HCT116 (cell line): ENCODE measurements around the gene HNRNPK. TPM values are rescaled to one million over a fixed set of nuclear protein-coding genes. Genes with fewer than 3 reads are reported as not detected.

Source experiments
- ATAC-seq: fragments of 200-7000 bp; cut with Tn5 transposase; 2 replicates; pipeline ENCODE4 v1.9.1; 2020; ENCODE audit warnings: mild to moderate bottlenecking, moderate library complexity
- BruUV-seq: library from RNA; stranded (reverse); fragments of 400-500 nt; replicated peaks from 2 replicates; lab custom pipeline; 2021; lab: Mats Ljungman, UMichigan
- CTCF ChIA-PET: fragments of 300-600 bp; sonication (Branson Sonifier 250); formaldehyde crosslinking; loops from one replicate; lab custom pipeline; 2021; ENCODE audit warnings: antibody characterized with exemption; lab: Charles Lee
- POLR2A ChIA-PET: fragments of 300-600, 350-600 bp; sonication (Branson Sonifier 250); formaldehyde crosslinking; loops from one replicate; lab custom pipeline; 2021; ENCODE audit warnings: antibody characterized with exemption; lab: Charles Lee
- RAD21 ChIA-PET, 2 experiments: fragments of 300-600 bp; sonication (Branson Sonifier 250); formaldehyde crosslinking; loops; one replicate each; lab custom pipeline; 2023; ENCODE audit warnings: low total read pairs in 2 of 2; ENCODE audit not compliant: uncharacterized antibody in 2 of 2, unreplicated experiment in 2 of 2, low non-redundant PET in 1 of 2; lab: Charles Lee
- DNase-seq: peaks from one replicate; pipeline ENCODE4 v3.0.0-alpha.2; 2010; ENCODE audit warnings: low read depth, low spot score
- H2AFZ ChIP-seq: fragments of 200-600 bp; shearing (Covaris generic), sonication (generic); 2 replicates; pipeline ENCODE4 v1.6.1; 2017; ENCODE audit warnings: low read depth, mixed run types, mixed read lengths, antibody characterized with exemption, low read length; ENCODE audit not compliant: poor library complexity, severe bottlenecking
- H3K27ac ChIP-seq: 2 replicates; pipeline ENCODE4 v1.5.1; 2012; ENCODE audit warnings: low read depth, low read length
- H3K27me3 ChIP-seq: fragments of 200-600 bp; sonication (generic); 2 replicates; pipeline ENCODE4 v1.6.1; 2016; ENCODE audit warnings: mixed run types, low read length, mixed read lengths; ENCODE audit not compliant: insufficient read depth
- H3K36me3 ChIP-seq, 2 experiments: fragments of 200-500 bp in 1 of 2; fragments of 200-600 bp in 1 of 2; sonication (Bioruptor generic) in 1 of 2; sonication (generic) in 1 of 2; 2 replicates each; pipeline versions ENCODE4 v1.5.1 to v1.6.1; 2014 to 2016; ENCODE audit warnings: low read length in 2 of 2, inconsistent platforms in 1 of 2, mixed read lengths in 1 of 2, mixed run types in 1 of 2; ENCODE audit not compliant: insufficient read depth in 2 of 2, control insufficient read depth in 1 of 2
- H3K4me1 ChIP-seq, 2 experiments: fragments of 200-600 bp in 1 of 2; sonication (generic) in 1 of 2; 2 replicates each; pipeline versions ENCODE4 v1.5.1 to v1.6.1; 2012 to 2017; ENCODE audit warnings: low read length in 2 of 2, inconsistent platforms in 1 of 2, mild to moderate bottlenecking in 1 of 2, mixed read lengths in 1 of 2, mixed run types in 1 of 2, moderate library complexity in 1 of 2; ENCODE audit not compliant: insufficient read depth in 2 of 2, control insufficient read depth in 1 of 2
- H3K4me2 ChIP-seq: fragments of 200-600 bp; sonication (generic); 2 replicates; pipeline ENCODE4 v1.6.1; 2017; ENCODE audit warnings: mixed run types, low read length, mixed read lengths
- H3K4me3 ChIP-seq, 2 experiments: fragments of 200-600 bp in 1 of 2; sonication (generic) in 1 of 2; replicated peaks in 1 of 2; 2 replicates each; pipeline ENCODE4 v1.5.1; 2011 to 2016; ENCODE audit warnings: low read length in 2 of 2, control low read depth in 1 of 2, low read depth in 1 of 2, mild to moderate bottlenecking in 1 of 2, mixed read lengths in 1 of 2, mixed run types in 1 of 2
- H3K79me2 ChIP-seq: fragments of 200-600 bp; sonication (generic); 2 replicates; pipeline ENCODE4 v1.6.1; 2017; ENCODE audit warnings: mild to moderate bottlenecking, mixed run types, low read length, moderate library complexity, mixed read lengths; ENCODE audit not compliant: insufficient read depth
- H3K9ac ChIP-seq: fragments of 200-600 bp; sonication (generic); 2 replicates; pipeline ENCODE4 v1.6.1; 2016; ENCODE audit warnings: low read length, mixed read lengths
- H3K9me2 ChIP-seq: fragments of 200-600 bp; sonication (generic), shearing (Covaris generic); 2 replicates; pipeline ENCODE4 v1.6.1; 2017; ENCODE audit warnings: mixed run types, mild to moderate bottlenecking, moderate library complexity; ENCODE audit not compliant: insufficient read depth
- H3K9me3 ChIP-seq, 2 experiments: fragments of 200-500 bp in 1 of 2; fragments of 200-600 bp in 1 of 2; sonication (Bioruptor generic) in 1 of 2; sonication (generic) in 1 of 2; 2 replicates each; pipeline ENCODE4 v1.6.1; 2014 to 2017; ENCODE audit warnings: low read length in 2 of 2, mixed read lengths in 2 of 2, inconsistent platforms in 1 of 2, low read depth in 1 of 2, mild to moderate bottlenecking in 1 of 2, mixed run types in 1 of 2, moderate library complexity in 1 of 2; ENCODE audit not compliant: control insufficient read depth in 1 of 2, insufficient read depth in 1 of 2
- H4K20me1 ChIP-seq: fragments of 200-600 bp; sonication (generic), shearing (Covaris generic); 2 replicates; pipeline ENCODE4 v1.6.1; 2017; ENCODE audit warnings: mixed run types, mild to moderate bottlenecking, moderate library complexity; ENCODE audit not compliant: insufficient read depth
- ATF3 ChIP-seq: IDR thresholded peaks from 2 replicates; pipeline ENCODE4 v1.6.1; 2012
- CBX3 ChIP-seq: IDR thresholded peaks from 2 replicates; pipeline ENCODE4 v1.6.1; 2012; ENCODE audit warnings: low read depth
- CEBPB ChIP-seq: IDR thresholded peaks from 2 replicates; pipeline ENCODE4 v1.6.1; 2012; ENCODE audit warnings: low read depth
- CTCF ChIP-seq, 3 experiments: fragments of 200-600 bp in 1 of 3; sonication (generic) in 1 of 3; IDR thresholded peaks in 2 of 3; conservative IDR thresholded peaks in 1 of 3; 2 replicates each; pipeline ENCODE4 v1.5.1; 2012 to 2017; ENCODE audit warnings: low read depth in 2 of 3, low read length in 2 of 3, antibody characterized with exemption in 1 of 3, borderline replicate concordance in 1 of 3, control low read depth in 1 of 3, mild to moderate bottlenecking in 1 of 3, mixed read lengths in 1 of 3, mixed run types in 1 of 3, moderate library complexity in 1 of 3; ENCODE audit not compliant: insufficient read depth in 1 of 3
- ELF1 ChIP-seq: IDR thresholded peaks from 2 replicates; pipeline ENCODE4 v1.6.1; 2012; ENCODE audit warnings: low read depth, borderline replicate concordance
- FOSL1 ChIP-seq: IDR thresholded peaks from 2 replicates; pipeline ENCODE4 v1.6.1; 2012; ENCODE audit warnings: low read depth
- JUND ChIP-seq: IDR thresholded peaks from 2 replicates; pipeline ENCODE4 v1.6.1; 2012
- MAX ChIP-seq: IDR thresholded peaks from 2 replicates; pipeline ENCODE4 v1.6.1; 2012
- POLR2A ChIP-seq: IDR thresholded peaks from 2 replicates; pipeline ENCODE4 v1.7.0; 2011; ENCODE audit warnings: borderline replicate concordance; ENCODE audit not compliant: insufficient read depth, insufficient read length; ENCODE audit errors: extremely low read depth
- POLR2AphosphoS5 ChIP-seq: IDR thresholded peaks from 2 replicates; pipeline ENCODE4 v1.6.1; 2011; ENCODE audit warnings: mild to moderate bottlenecking, low read depth, low read length, moderate library complexity
- RAD21 ChIP-seq: IDR thresholded peaks from 2 replicates; pipeline ENCODE4 v1.6.1; 2012; ENCODE audit warnings: low read depth, mild to moderate bottlenecking
- REST ChIP-seq: IDR thresholded peaks from 2 replicates; pipeline ENCODE4 v1.6.1; 2012; ENCODE audit warnings: low read depth
- SIN3A ChIP-seq: IDR thresholded peaks from 2 replicates; pipeline ENCODE4 v1.6.1; 2012; ENCODE audit warnings: low read depth
- SP1 ChIP-seq: IDR thresholded peaks from 2 replicates; pipeline ENCODE4 v1.6.1; 2012; ENCODE audit warnings: low read depth
- TCF7L2 ChIP-seq: IDR thresholded peaks from 2 replicates; pipeline ENCODE4 v1.7.0; 2011; ENCODE audit warnings: borderline replicate concordance, inconsistent platforms; ENCODE audit not compliant: insufficient read depth, insufficient read length; ENCODE audit errors: extremely low read depth
- YY1 ChIP-seq: IDR thresholded peaks from 2 replicates; pipeline ENCODE4 v1.6.1; 2011; ENCODE audit warnings: low read length, low read depth, moderate library complexity, mild to moderate bottlenecking; ENCODE audit not compliant: insufficient replicate concordance; ENCODE audit errors: extremely low read depth
- intact Hi-C: fragments of 100-400 bp; cut with micrococcal nuclease; formaldehyde crosslinking; loops from 2 replicates; pipeline ENCODE4 v1.10.0; 2022
- total RNA-seq: library from RNA; stranded (reverse); gene quantifications from one replicate; pipeline ENCODE4 v1.2.1, GENCODE V29; 2021; ENCODE audit not compliant: unreplicated experiment

The HNRNPK gene
- total RNA-seq, 1 experiment from 2014 or later: 624 TPM

GRCh38 chr9:83965350-83966208, 14.4 kb downstream of the HNRNPK start:
- Histone ChIP-seq H3K4me2 (no peak overlapping the region), H3K79me2 (peaks cover 13% of the 10 kb centered on the region), H3K9me3 (no peaks in the 10 kb centered on the region), H3K4me3 (no peak overlapping the region), H4K20me1 (peaks cover 20% of the 10 kb centered on the region; the same call in 1 of the 2 replicates), H3K27me3 (no peaks in the 10 kb centered on the region), H3K4me1 (peaks cover 5 to 6% of the 10 kb centered on the region in 2 experiments; a peak in 3 of 4 replicates), H2AFZ (no peak overlapping the region), H3K27ac (no peak overlapping the region), H3K36me3 (peaks cover 20 to 27% of the 10 kb centered on the region in 2 experiments), H3K9ac (no peak overlapping the region), H3K9me2 (no peaks in the 10 kb centered on the region)
- BruUV-seq: no TSS peak
- POLR2A ChIA-PET: interaction anchor here (1.6 to 2.1 kb wide), 2 partner anchors 8 to 15 kb away, joined by 5 to 10 read pairs; partner anchors contain the start of genes HNRNPK and RMI1
- intact Hi-C loops: no loop called here
- TF ChIP-seq JUND (no peak), TCF7L2 (no peak), POLR2AphosphoS5 (peak; percentile 32; the same call in 1 of the 2 replicates), RAD21 (no peak), YY1 (no peak), SP1 (no peak), ELF1 (no peak), FOSL1 (no peak), POLR2A (no peak), REST (no peak), MAX (no peak), CBX3 (0 out of 2 replicates have a peak, but pooled peaks have one; percentile 11), CEBPB (no peak; the same call in 1 of the 2 replicates), ATF3 (no peak), SIN3A (no peak), CTCF (IDR thresholded peaks at IDR 0.05 in 2 of 3, conservative IDR thresholded peaks at IDR 0.05 in 1 of 3; ENCODE audit: borderline replicate concordance in 1 of 3, insufficient read depth in 1 of 3, low read depth in 2 of 3, low read length in 2 of 3) (no peak)
- DNase-seq: no peak
- RAD21 ChIA-PET: no interaction called here
- peak; percentile 39 for ATAC-seq
- CTCF ChIA-PET: no interaction called here
